Adrenal gland (tissue), 5 donors: ENCODE data around the gene FRMD1.

ENCODE experiments used
- POLR2A ChIP-seq, 2 donors: fragments of 450-650 bp; IDR thresholded peaks; one replicate each; pipeline ENCODE4 v1.6.1; 2017; ENCODE audit warnings: antibody characterized with exemption in 2 of 2, mild to moderate bottlenecking in 2 of 2, moderate library complexity in 1 of 2
- TF ChIP-seq, protein P1 (sequence below), 6 experiments: fragments of 450-650 bp in 4 of 6; fragments of 200-600 bp in 2 of 6; sonication (generic) in 1 of 6; IDR thresholded peaks; 1 replicate in 5 of 6; 2 replicates in 1 of 6; pipeline versions ENCODE4 v1.5.1 to v1.8.0; 2016 to 2021; ENCODE audit warnings: antibody characterized with exemption in 6 of 6, mild to moderate bottlenecking in 2 of 6, moderate library complexity in 1 of 6
- donor health status: DM: no; HTN: no; CAD: no.

GRCh38 chr6:168075787-168076202 lies 3.2 kb downstream of the FRMD1 start:
- TF ChIP-seq, protein P1, sequence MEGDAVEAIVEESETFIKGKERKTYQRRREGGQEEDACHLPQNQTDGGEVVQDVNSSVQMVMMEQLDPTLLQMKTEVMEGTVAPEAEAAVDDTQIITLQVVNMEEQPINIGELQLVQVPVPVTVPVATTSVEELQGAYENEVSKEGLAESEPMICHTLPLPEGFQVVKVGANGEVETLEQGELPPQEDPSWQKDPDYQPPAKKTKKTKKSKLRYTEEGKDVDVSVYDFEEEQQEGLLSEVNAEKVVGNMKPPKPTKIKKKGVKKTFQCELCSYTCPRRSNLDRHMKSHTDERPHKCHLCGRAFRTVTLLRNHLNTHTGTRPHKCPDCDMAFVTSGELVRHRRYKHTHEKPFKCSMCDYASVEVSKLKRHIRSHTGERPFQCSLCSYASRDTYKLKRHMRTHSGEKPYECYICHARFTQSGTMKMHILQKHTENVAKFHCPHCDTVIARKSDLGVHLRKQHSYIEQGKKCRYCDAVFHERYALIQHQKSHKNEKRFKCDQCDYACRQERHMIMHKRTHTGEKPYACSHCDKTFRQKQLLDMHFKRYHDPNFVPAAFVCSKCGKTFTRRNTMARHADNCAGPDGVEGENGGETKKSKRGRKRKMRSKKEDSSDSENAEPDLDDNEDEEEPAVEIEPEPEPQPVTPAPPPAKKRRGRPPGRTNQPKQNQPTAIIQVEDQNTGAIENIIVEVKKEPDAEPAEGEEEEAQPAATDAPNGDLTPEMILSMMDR (IDR thresholded peaks at IDR 0.05) = no peak
- TF ChIP-seq POLR2A (IDR thresholded peaks at IDR 0.05) = no peak
